Lung (tissue), 12 donors: ENCODE results near the gene PPP2R2C. TPM values are rescaled to one million over a fixed set of nuclear protein-coding genes. Genes with fewer than 3 reads are reported as not detected.

ENCODE experiments used
- ATAC-seq: fragments of 200-7000 bp; cut with Tn5 transposase; one replicate; pipeline ENCODE4 v1.9.1; 2020; ENCODE audit warnings: moderate number of reproducible peaks; ENCODE audit not compliant: insufficient read depth, low FRiP score
- DNase-seq, 3 donors: peaks; one replicate each; pipeline ENCODE4 v3.0.0-alpha.2; 2013 to 2017
- H3K27ac ChIP-seq, 2 donors: one replicate each; pipeline ENCODE4 v1.5.1; 2013; ENCODE audit warnings: mild to moderate bottlenecking in 2 of 2, moderate library complexity in 2 of 2, control low read depth in 1 of 2, inconsistent platforms in 1 of 2, low read depth in 1 of 2, low read length in 1 of 2
- H3K27me3 ChIP-seq, 3 donors: one replicate each; pipeline ENCODE4 v1.5.1; 2013; ENCODE audit warnings: low read length in 2 of 3; ENCODE audit not compliant: control insufficient read depth in 3 of 3, insufficient read depth in 3 of 3
- H3K36me3 ChIP-seq, 4 donors: one replicate each; pipeline ENCODE4 v1.5.1; 2013; ENCODE audit warnings: low read length in 4 of 4, mild to moderate bottlenecking in 1 of 4, moderate library complexity in 1 of 4; ENCODE audit not compliant: control insufficient read depth in 4 of 4, insufficient read depth in 4 of 4
- H3K4me1 ChIP-seq, 5 donors: one replicate each; pipeline ENCODE4 v1.5.1; 2013; ENCODE audit warnings: low read length in 5 of 5, mild to moderate bottlenecking in 2 of 5, moderate library complexity in 1 of 5; ENCODE audit not compliant: control insufficient read depth in 5 of 5, insufficient read depth in 5 of 5
- H3K4me3 ChIP-seq: one replicate; pipeline ENCODE4 v1.5.1; 2013; ENCODE audit warnings: mild to moderate bottlenecking, control low read depth, moderate library complexity
- H3K9ac ChIP-seq, 2 donors: one replicate each; pipeline ENCODE4 v1.5.1; 2013; ENCODE audit warnings: low read length in 2 of 2, control low read depth in 1 of 2; ENCODE audit not compliant: insufficient read depth in 1 of 2
- H3K9me3 ChIP-seq, 4 donors: one replicate each; pipeline ENCODE4 v1.5.1; 2013; ENCODE audit warnings: low read length in 3 of 4, mild to moderate bottlenecking in 1 of 4, moderate library complexity in 1 of 4; ENCODE audit not compliant: control insufficient read depth in 4 of 4, insufficient read depth in 3 of 4
- CTCF ChIP-seq: IDR thresholded peaks from 2 replicates; pipeline ENCODE4 v1.5.1; 2012; ENCODE audit warnings: mild to moderate bottlenecking; ENCODE audit errors: control extremely low read depth, extremely low read depth
- WGBS, 2 donors: extraction: QIAGEN DNeasy Blood & Tissue Kit; methylation state at CpG; one replicate each; pipeline ENCODE4 v1.1.7; 2013; 5-methylcytosine and 5-hydroxymethylcytosine counted together
- polyA plus RNA-seq, 2 donors: library from polyadenylated mRNA; stranded (reverse); fragments of 200-250 nt; gene quantifications; one replicate each; pipeline ENCODE4 v1.2.1, GENCODE V29; 2013
- total RNA-seq, 2 donors: library from RNA; depleted of rRNA in 1 of 2; stranded (reverse); fragments of >200 nt in 1 of 2; gene quantifications; one replicate each; pipeline ENCODE4 v1.2.1, GENCODE V29; 2014 to 2021
- donor health status: control.
- donor health status: control.
- donor health status: Bipolar disorder and iron deficiency.
- donor health status: healthy.
- donor health status: DM: yes; HTN: yes; CAD: no.

PPP2R2C gene
- total and polyA plus RNA-seq, 4 donors, result 0.03 to 0.57 (median 0.04) TPM

DNA sequence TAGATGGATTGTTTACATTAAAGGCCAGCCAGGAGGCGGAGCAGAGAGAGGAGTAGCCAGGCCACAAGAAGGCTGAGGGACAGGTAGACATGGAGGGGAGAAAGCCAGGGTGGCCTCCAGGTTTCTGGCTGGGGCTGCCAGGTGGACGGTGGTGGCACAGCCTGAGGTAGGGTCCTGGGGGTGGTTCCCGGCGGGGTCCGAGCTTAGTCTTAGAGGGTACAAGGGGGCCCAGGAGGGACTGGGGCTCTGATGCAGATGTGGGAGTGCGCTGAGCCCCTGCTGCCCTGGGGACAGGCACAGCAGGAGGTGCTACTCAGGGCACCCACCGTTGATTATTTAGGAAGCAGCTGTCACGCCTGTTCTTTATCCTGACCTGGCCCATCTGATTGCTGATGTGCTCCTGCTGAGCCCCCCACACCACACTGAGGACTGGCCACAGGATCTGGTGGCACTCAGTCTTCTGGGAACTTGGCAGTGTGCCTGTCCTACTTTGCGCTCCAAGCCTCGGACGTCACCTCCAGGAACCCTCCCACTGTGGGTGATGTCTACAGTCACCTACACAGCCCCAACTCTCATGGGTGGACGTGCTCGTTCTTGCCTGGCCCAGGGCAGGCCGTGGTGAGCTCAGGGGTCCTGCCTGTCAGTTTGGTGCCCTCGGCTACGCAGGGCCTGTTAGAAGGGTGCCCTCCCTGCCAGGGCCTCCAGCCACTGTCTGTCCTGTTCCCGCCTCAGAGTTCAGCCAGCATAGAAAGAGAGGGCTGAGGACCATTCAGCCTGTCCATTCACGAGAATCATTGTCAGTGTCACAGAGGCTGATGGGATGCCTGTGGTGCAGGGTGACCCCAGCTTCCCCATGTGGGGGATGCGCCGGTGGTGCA, 190.7 kb downstream of the PPP2R2C start:
- Histone ChIP-seq H3K4me1 (peaks cover 11 to 58% (median 36%) of the 10 kb centered on the region in 5 donors), H3K9me3 (no peaks in the 10 kb centered on the region), H3K36me3 (peaks cover 0 to 21% (median 8%) of the 10 kb centered on the region in 4 donors), H3K9ac (peak overlapping the region in 1 of 2 donors; percentile 26), H3K4me3 (no peak overlapping the region), H3K27ac (peak overlapping the region in 1 of 2 donors; percentile 62), H3K27me3 (no peaks in the 10 kb centered on the region)
- no peak for ATAC-seq
- WGBS, 2 donors, result 73% methylated on average over 19 to 20 of the region's 20 CpGs
- no peak for TF ChIP-seq CTCF
- peak; percentile 38 to 44 (median 42) for DNase-seq

DNA sequence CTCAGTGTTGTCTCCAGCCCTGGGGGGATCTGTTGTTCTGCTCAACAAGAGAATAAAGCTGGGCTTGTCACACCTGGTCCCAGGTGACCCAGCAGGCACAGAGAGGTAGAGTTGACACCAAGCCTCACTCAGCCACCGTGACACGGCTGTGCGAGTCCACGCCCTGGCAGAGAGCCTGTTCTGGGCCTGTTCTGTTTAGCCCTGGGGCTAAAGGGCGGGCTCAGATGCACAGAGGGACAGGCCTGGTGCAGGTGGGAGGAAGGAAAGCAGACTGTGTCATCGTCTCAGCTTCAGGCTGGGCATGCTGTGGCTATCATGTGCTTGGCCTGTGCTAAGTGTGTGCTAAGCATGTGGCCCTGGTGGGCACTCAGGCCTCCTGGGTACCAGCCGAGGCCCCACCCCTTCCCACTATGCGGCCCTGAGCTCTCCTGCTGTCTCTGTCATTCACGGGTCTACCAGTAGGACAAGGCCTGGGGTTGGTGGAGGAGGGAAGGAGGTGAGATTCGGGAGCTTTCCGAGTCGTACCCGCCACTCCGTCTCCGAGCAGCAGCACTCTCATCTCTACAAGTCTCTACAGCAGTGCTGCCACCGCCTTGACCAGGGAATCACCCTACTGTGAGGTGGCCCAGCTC, 191.9 kb downstream of the PPP2R2C start:
- H3K27ac ChIP-seq, result peak overlapping the region in 1 of 2 donors; percentile 68
- H3K36me3 ChIP-seq, result peaks cover 0 to 20% (median 8%) of the 10 kb centered on the region in 4 donors
- no peak for DNase-seq

DNA sequence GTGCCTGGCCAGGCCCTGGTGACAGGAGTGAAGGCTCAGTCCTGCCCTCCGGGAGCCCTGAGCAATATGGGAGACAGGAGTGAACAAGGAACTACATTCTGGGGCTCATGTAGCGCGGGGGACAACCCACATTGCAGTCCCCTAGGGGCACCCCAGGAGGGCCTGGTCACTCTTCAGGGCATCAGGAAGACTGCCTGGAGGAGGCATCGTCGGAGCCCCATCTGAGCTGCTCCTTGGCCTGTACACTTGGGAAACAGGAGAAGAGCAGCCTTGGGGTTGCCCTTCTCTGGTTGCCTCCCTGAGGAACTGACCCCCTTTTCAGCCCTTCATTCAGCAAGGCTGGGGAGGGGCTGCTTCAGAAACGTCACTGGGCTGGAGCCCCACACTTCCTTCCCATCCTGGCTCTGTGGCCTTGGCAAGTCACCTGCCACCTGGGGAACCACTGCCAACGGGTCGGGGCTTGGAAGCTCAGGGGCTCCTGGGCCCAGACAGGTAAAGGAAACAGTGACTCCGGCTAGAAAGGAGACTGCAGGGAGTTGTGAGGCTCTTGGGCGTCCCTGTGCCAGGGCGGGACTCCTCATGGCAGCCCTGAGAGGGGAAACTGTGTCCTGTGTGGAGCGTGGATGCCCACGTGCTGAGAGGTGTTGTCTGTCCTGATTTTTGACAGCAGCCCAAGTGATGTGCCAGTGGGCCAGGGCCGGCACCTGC, 192.7 kb downstream of the PPP2R2C start:
- TF ChIP-seq CTCF, result no peak
- Histone ChIP-seq H3K9me3 (no peaks in the 10 kb centered on the region), H3K27ac (peak overlapping the region in 1 of 2 donors; percentile 68), H3K4me3 (no peak overlapping the region), H3K27me3 (no peaks in the 10 kb centered on the region), H3K36me3 (peaks cover 0 to 17% (median 8%) of the 10 kb centered on the region in 4 donors), H3K9ac (no peak overlapping the region), H3K4me1 (peaks cover 15 to 75% (median 47%) of the 10 kb centered on the region in 5 donors)
- 74 to 85% methylated on average over 13 to 14 of the region's 14 CpGs for WGBS, 2 donors
- DNase-seq (no peak), ATAC-seq (no peak)

More for the DNA sequence above, 191.9 kb downstream of the PPP2R2C start:
- Histone ChIP-seq H3K4me1 (peaks cover 15 to 70% (median 45%) of the 10 kb centered on the region in 5 donors), H3K9me3 (no peaks in the 10 kb centered on the region), H3K4me3 (no peak overlapping the region), H3K27me3 (no peaks in the 10 kb centered on the region), H3K9ac (no peak overlapping the region)
- 85 to 92% methylated on average over 16 of the region's 16 CpGs for WGBS, 2 donors
- TF ChIP-seq CTCF, result no peak
- no peak for ATAC-seq
